IMR-90 (cell line): ENCODE results near the gene OGFOD2. TPM values are rescaled to one million over a fixed set of nuclear protein-coding genes. Genes with fewer than 3 reads are reported as not detected.

Source experiments
- ATAC-seq: fragments of 200-7000 bp; cut with Tn5 transposase; 2 replicates; pipeline ENCODE4 v1.9.1; 2020; ENCODE audit warnings: low read depth, mild to moderate bottlenecking, moderate library complexity
- BruUV-seq: library from RNA; stranded (reverse); fragments of 400-500 nt; replicated peaks from 2 replicates; lab custom pipeline; 2021; lab: Mats Ljungman, UMichigan
- CTCF ChIA-PET: fragments of 300-600 bp; formaldehyde crosslinking; extraction: SDS; loops from one replicate; lab custom pipeline; 2021; ENCODE audit warnings: antibody characterized with exemption; lab: Yijun Ruan, JAX
- POLR2A ChIA-PET: fragments of 300-600 bp; sonication (Branson Sonifier 250); formaldehyde crosslinking; loops from one replicate; lab custom pipeline; 2022; ENCODE audit warnings: antibody characterized with exemption; ENCODE audit not compliant: unreplicated experiment; lab: Charles Lee
- DNase-seq: peaks from one replicate; pipeline ENCODE4 v3.0.0; 2013
- H2AFZ ChIP-seq: replicated peaks from 2 replicates; pipeline ENCODE3; 2013; ENCODE audit warnings: low read length, mild to moderate bottlenecking; ENCODE audit not compliant: poor library complexity
- H2AK5ac ChIP-seq: 2 replicates; pipeline ENCODE4 v1.6.1; 2013; ENCODE audit warnings: low read depth, low read length, inconsistent platforms
- H2AK9ac ChIP-seq: replicated peaks from 2 replicates; pipeline ENCODE3; 2013; ENCODE audit warnings: mild to moderate bottlenecking, low read depth, low read length, moderate library complexity; ENCODE audit not compliant: poor library complexity
- H2BK120ac ChIP-seq: 2 replicates; pipeline ENCODE4 v1.6.1; 2013; ENCODE audit warnings: low read depth, low read length, inconsistent platforms
- H2BK15ac ChIP-seq: 3 replicates; pipeline ENCODE4 v1.6.1; 2013; ENCODE audit warnings: low read depth, low read length, inconsistent platforms
- H2BK20ac ChIP-seq: 2 replicates; pipeline ENCODE4 v1.6.1; 2013; ENCODE audit warnings: low read depth, mild to moderate bottlenecking, inconsistent platforms, low read length, moderate library complexity
- H2BK5ac ChIP-seq: 2 replicates; pipeline ENCODE4 v1.6.1; 2013; ENCODE audit warnings: mild to moderate bottlenecking, low read depth, low read length, inconsistent platforms; ENCODE audit not compliant: poor library complexity, severe bottlenecking
- H3K14ac ChIP-seq: replicated peaks from 2 replicates; pipeline ENCODE4 v1.6.1; 2013; ENCODE audit warnings: low read depth, low read length, inconsistent platforms
- H3K18ac ChIP-seq: 2 replicates; pipeline ENCODE4 v1.6.1; 2013; ENCODE audit warnings: low read depth, low read length, control low read depth
- H3K23ac ChIP-seq: 2 replicates; pipeline ENCODE4 v1.6.1; 2013; ENCODE audit warnings: low read depth, low read length, inconsistent platforms
- H3K27ac ChIP-seq: 2 replicates; pipeline ENCODE4 v1.5.1; 2013; ENCODE audit warnings: mild to moderate bottlenecking, control low read depth, low read length; ENCODE audit not compliant: insufficient read depth
- H3K27me3 ChIP-seq: 2 replicates; pipeline ENCODE4 v1.6.1; 2013; ENCODE audit warnings: low read length; ENCODE audit not compliant: control insufficient read depth, insufficient read depth
- H3K36me3 ChIP-seq: 2 replicates; pipeline ENCODE4 v1.6.1; 2013; ENCODE audit warnings: low read length, mixed read lengths; ENCODE audit not compliant: control insufficient read depth, insufficient read depth
- H3K4ac ChIP-seq: 2 replicates; pipeline ENCODE4 v1.6.1; 2013; ENCODE audit warnings: low read depth, low read length, inconsistent platforms
- H3K4me1 ChIP-seq: 2 replicates; pipeline ENCODE4 v1.6.1; 2013; ENCODE audit warnings: low read length, mixed read lengths; ENCODE audit not compliant: control insufficient read depth, insufficient read depth
- H3K4me2 ChIP-seq: 2 replicates; pipeline ENCODE4 v1.6.1; 2013; ENCODE audit warnings: low read depth, mild to moderate bottlenecking, control low read depth, low read length, moderate library complexity
- H3K4me3 ChIP-seq: 2 replicates; pipeline ENCODE4 v1.5.1; 2013; ENCODE audit warnings: low read depth, mild to moderate bottlenecking, control low read depth, low read length, moderate library complexity; ENCODE audit not compliant: insufficient read depth
- H3K56ac ChIP-seq: 2 replicates; pipeline ENCODE4 v1.6.1; 2013; ENCODE audit warnings: low read length, inconsistent platforms; ENCODE audit not compliant: insufficient read depth; ENCODE audit errors: extremely low read depth
- H3K79me1 ChIP-seq, 2 experiments: 2 replicates each; pipeline ENCODE4 v1.6.1; 2013; ENCODE audit warnings: low read length in 2 of 2, inconsistent platforms in 1 of 2, low read depth in 1 of 2
- H3K9ac ChIP-seq: 2 replicates; pipeline ENCODE4 v1.6.1; 2013; ENCODE audit warnings: low read depth, low read length, control low read depth
- H3K9me1 ChIP-seq: 2 replicates; pipeline ENCODE4 v1.6.1; 2013; ENCODE audit warnings: low read length, inconsistent platforms; ENCODE audit not compliant: insufficient read depth
- H3K9me3 ChIP-seq: 2 replicates; pipeline ENCODE4 v1.6.1; 2013; ENCODE audit warnings: low read length; ENCODE audit not compliant: control insufficient read depth, insufficient read depth
- H4K20me1 ChIP-seq: 2 replicates; pipeline ENCODE4 v1.6.1; 2013; ENCODE audit warnings: low read length, inconsistent platforms; ENCODE audit not compliant: insufficient read depth
- H4K5ac ChIP-seq: 2 replicates; pipeline ENCODE4 v1.6.1; 2013; ENCODE audit warnings: mild to moderate bottlenecking, low read depth, low read length, control low read depth
- H4K8ac ChIP-seq, 2 experiments: 2 replicates each; pipeline ENCODE4 v1.6.1; 2013; ENCODE audit warnings: low read depth in 2 of 2, low read length in 2 of 2, control low read depth in 1 of 2, inconsistent platforms in 1 of 2
- H4K91ac ChIP-seq: 2 replicates; pipeline ENCODE4 v1.6.1; 2013; ENCODE audit warnings: low read depth, low read length, inconsistent platforms; ENCODE audit not compliant: insufficient read depth
- BHLHE40 ChIP-seq: fragments of 150-350 bp; IDR thresholded peaks from 2 replicates; pipeline ENCODE4 v1.6.1; 2016; ENCODE audit warnings: mild to moderate bottlenecking, low read depth, low read length
- CEBPB ChIP-seq: IDR thresholded peaks from 2 replicates; pipeline ENCODE4 v1.6.1; 2012; ENCODE audit warnings: low read depth, low read length, improper control_type of control experiment
- CHD1 ChIP-seq: IDR thresholded peaks from 2 replicates; pipeline ENCODE4 v1.6.1; 2012; ENCODE audit warnings: low read depth, low read length, improper control_type of control experiment
- FOS ChIP-seq: fragments of 150-350 bp; IDR thresholded peaks from 2 replicates; pipeline ENCODE4 v1.6.1; 2016; ENCODE audit warnings: low read depth, low read length
- MAFK ChIP-seq: IDR thresholded peaks from 2 replicates; pipeline ENCODE4 v1.6.1; 2012; ENCODE audit warnings: low read depth, low read length, improper control_type of control experiment
- MXI1 ChIP-seq: IDR thresholded peaks from 2 replicates; pipeline ENCODE4 v1.6.1; 2012; ENCODE audit warnings: low read depth, mild to moderate bottlenecking, low read length, moderate library complexity, borderline replicate concordance
- NFE2L2 ChIP-seq: fragments of 150-350 bp; IDR thresholded peaks from 2 replicates; pipeline ENCODE4 v1.6.1; 2016; ENCODE audit warnings: low read depth, mild to moderate bottlenecking, low read length
- POLR2A ChIP-seq: IDR thresholded peaks from 2 replicates; pipeline ENCODE4 v1.6.1; 2012; ENCODE audit warnings: mild to moderate bottlenecking, low read depth, low read length
- RAD21 ChIP-seq: IDR thresholded peaks from 2 replicates; pipeline ENCODE4 v1.6.1; 2012; ENCODE audit warnings: low read length, improper control_type of control experiment
- RCOR1 ChIP-seq: IDR thresholded peaks from 2 replicates; pipeline ENCODE4 v1.6.1; 2012; ENCODE audit warnings: mild to moderate bottlenecking, low read length, improper control_type of control experiment; ENCODE audit not compliant: insufficient replicate concordance
- RFX5 ChIP-seq: IDR thresholded peaks from 2 replicates; pipeline ENCODE4 v1.8.0; 2012; ENCODE audit warnings: low read depth, mild to moderate bottlenecking, low read length, moderate library complexity
- SMC3 ChIP-seq: fragments of 150-350 bp; IDR thresholded peaks from 2 replicates; pipeline ENCODE4 v1.6.1; 2016; ENCODE audit warnings: low read depth, mild to moderate bottlenecking, antibody characterized with exemption, low read length, moderate library complexity
- USF2 ChIP-seq: fragments of 150-350 bp; IDR thresholded peaks from 2 replicates; pipeline ENCODE4 v1.6.1; 2017; ENCODE audit warnings: mild to moderate bottlenecking, antibody characterized with exemption, low read length, low read depth
- WGBS, 2 experiments: methylation state at CpG; one replicate each; pipeline versions ENCODE4 v1.1.5 to v1.1.7; 2013; ENCODE audit warnings: missing lambda C conversion rate in 2 of 2; ENCODE audit not compliant: insufficient read length in 1 of 2; ENCODE audit errors: extremely low coverage in 2 of 2; 5-methylcytosine and 5-hydroxymethylcytosine counted together
- dilution Hi-C: fragments of 300-500 bp; cut with HindIII; formaldehyde crosslinking; loops from one replicate; pipeline ENCODE4 v1.14.3; 2018; ENCODE audit warnings: low sequenced_read_pairs; ENCODE audit not compliant: unreplicated experiment
- in situ Hi-C: fragments of 300-500 bp; cut with MboI; formaldehyde crosslinking; loops from 3 replicates; pipeline ENCODE4 v1.14.3; 2019; ENCODE audit warnings: low sequenced_read_pairs, inconsistent platforms, mixed read lengths
- intact Hi-C: fragments of 100-400 bp; cut with micrococcal nuclease; formaldehyde crosslinking; loops from 2 replicates; pipeline ENCODE4 v1.10.0; 2022
- polyA plus RNA-seq, 3 experiments: library from polyadenylated mRNA; depleted of rRNA; stranded (reverse); fragments of >200 nt; gene quantifications; 2 replicates each; pipeline ENCODE4 v1.2.3, GENCODE V29; 2012; ENCODE audit warnings: low replicate concordance in 1 of 3
- total RNA-seq: library from RNA; depleted of rRNA; stranded (reverse); fragments of >200 nt; gene quantifications from 2 replicates; pipeline ENCODE4 v1.2.3, GENCODE V29; 2012

The OGFOD2 gene
- total and polyA plus RNA-seq, 2 of the 4 experiments (the other 2 are of a cell fraction), result 4.3 to 18.2 TPM

- in situ Hi-C loops, result no loop called here
- POLR2A ChIA-PET, result no interaction called here
- H3K36me3 ChIP-seq, result peaks cover 31% of the 10 kb centered on the region
- no peak overlapping the region for H2AFZ ChIP-seq
- no peak overlapping the region for H3K14ac ChIP-seq
- H3K9ac ChIP-seq, result no peak overlapping the region
- BruUV-seq, result no TSS peak
- H4K20me1 ChIP-seq, result no peaks in the 10 kb centered on the region
- H2AK9ac ChIP-seq, result no peak overlapping the region
- no peak overlapping the region for H2AK5ac ChIP-seq
- H3K9me1 ChIP-seq, result no peaks in the 10 kb centered on the region
- no peaks in the 10 kb centered on the region for H3K79me1 ChIP-seq
- no peak overlapping the region for H3K23ac ChIP-seq
- H3K4me1 ChIP-seq, result no peaks in the 10 kb centered on the region
- no peak overlapping the region for H4K5ac ChIP-seq
- no peak overlapping the region for H3K4me3 ChIP-seq
- no peaks in the 10 kb centered on the region for H3K9me3 ChIP-seq
- no peak overlapping the region for H4K8ac ChIP-seq
- DNase-seq (no peak), ATAC-seq (no peak)
- H3K4me2 ChIP-seq, result no peak overlapping the region
- no peak overlapping the region for H2BK5ac ChIP-seq
- TF ChIP-seq NFE2L2, result no peak
- TF ChIP-seq USF2, result no peak
- TF ChIP-seq RCOR1, result no peak
- TF ChIP-seq MAFK, result no peak
- TF ChIP-seq MXI1, result no peak
- no peak for TF ChIP-seq SMC3
- TF ChIP-seq RFX5, result no peak
- TF ChIP-seq BHLHE40, result no peak
- TF ChIP-seq POLR2A, result no peak
- TF ChIP-seq RAD21, result no peak
- TF ChIP-seq CHD1, result no peak
- no peak for TF ChIP-seq CEBPB
- TF ChIP-seq FOS, result no peak
- CTCF ChIA-PET, result interaction anchor here (0.6 kb wide), 1 partner anchor 44 kb away, joined by 3 read pairs; no protein-coding TSS in a partner anchor
- H3K27ac ChIP-seq, result no peak overlapping the region
- no peaks in the 10 kb centered on the region for H3K27me3 ChIP-seq
- WGBS, 2 experiments, result 74% methylated on average over 3 of the region's 4 CpGs; no CpG with 5 or more reads in 1 of the 2 experiments
- H2BK15ac ChIP-seq, result no peak overlapping the region
- no peak overlapping the region for H3K4ac ChIP-seq
- dilution Hi-C loops, result loop anchor here (25.0 kb wide), 1 partner anchor 239 kb away; the partner anchor contains the start of genes MPHOSPH9 and MTRFR
- no peak overlapping the region for H4K91ac ChIP-seq
- no peak overlapping the region for H3K18ac ChIP-seq
- intact Hi-C loops, result no loop called here
- H2BK120ac ChIP-seq, result no peak overlapping the region
- H3K56ac ChIP-seq, result no peak overlapping the region
- no peak overlapping the region for H2BK20ac ChIP-seq
Measured at GRCh38 chr12:122998316-122998715, 23.3 kb downstream of the OGFOD2 start.
